Endothelial cell of umbilical vein (primary cell): ENCODE results near the gene WASF3. TPM values are rescaled to one million over a fixed set of nuclear protein-coding genes. Genes with fewer than 3 reads are reported as not detected.

Experiments used
- BruUV-seq: library from RNA; stranded (reverse); fragments of 400-500 nt; replicated peaks from 2 replicates; lab custom pipeline; 2021; lab: Mats Ljungman, UMichigan
- CTCF ChIA-PET: fragments of 300-600, 350-600 bp; sonication (Branson Sonifier 250); formaldehyde crosslinking; loops from one replicate; lab custom pipeline; 2021; ENCODE audit warnings: antibody characterized with exemption, inconsistent platforms; lab: Charles Lee
- POLR2A ChIA-PET: fragments of 300-600, 350-600 bp; sonication (Branson Sonifier 250); formaldehyde crosslinking; loops from one replicate; lab custom pipeline; 2021; ENCODE audit warnings: antibody characterized with exemption, inconsistent platforms; lab: Charles Lee
- DNase-seq: peaks from one replicate; pipeline ENCODE4 v3.0.0-alpha.2; 2011; ENCODE audit warnings: low read depth, low spot score
- FAIRE-seq: peaks from 2 replicates; lab custom pipeline; 2011; peaks lifted over from hg19 to GRCh38; lab: Jason Lieb, UNC
- H2AFZ ChIP-seq: 2 replicates; pipeline ENCODE4 v1.6.0; 2012; ENCODE audit warnings: low read depth, low read length, control low read depth, inconsistent platforms
- H3K27ac ChIP-seq: 2 replicates; pipeline ENCODE4 v1.5.1; 2011; ENCODE audit warnings: low read depth, mild to moderate bottlenecking, control low read depth, low read length, moderate library complexity; ENCODE audit not compliant: insufficient read depth
- H3K27me3 ChIP-seq, 2 experiments: 2 replicates each; pipeline versions ENCODE4 v1.6.0 to v1.6.1; 2011; ENCODE audit warnings: low read length in 2 of 2, mixed read lengths in 1 of 2; ENCODE audit not compliant: control insufficient read depth in 2 of 2, insufficient read depth in 2 of 2
- H3K36me3 ChIP-seq, 2 experiments: 2 replicates in 1 of 2; 3 replicates in 1 of 2; pipeline ENCODE4 v1.5.1; 2011; ENCODE audit warnings: low read length in 2 of 2, mild to moderate bottlenecking in 1 of 2, moderate library complexity in 1 of 2; ENCODE audit not compliant: control insufficient read depth in 2 of 2, insufficient read depth in 2 of 2; ENCODE audit errors: extremely low read depth in 1 of 2
- H3K4me1 ChIP-seq: 3 replicates; pipeline ENCODE4 v1.5.1; 2011; ENCODE audit warnings: mild to moderate bottlenecking, low read length; ENCODE audit not compliant: control insufficient read depth, insufficient read depth; ENCODE audit errors: extremely low read depth
- H3K4me2 ChIP-seq: 2 replicates; pipeline ENCODE4 v1.6.1; 2011; ENCODE audit warnings: low read length, control low read depth, mixed read lengths; ENCODE audit not compliant: insufficient read depth
- H3K4me3 ChIP-seq, 3 experiments: fragments of 200-600 bp in 1 of 3; sonication (generic), shearing (Covaris generic) in 1 of 3; replicated peaks in 1 of 3; 2 replicates each; pipeline ENCODE4 v1.5.1; 2011 to 2016; ENCODE audit warnings: control low read depth in 3 of 3, low read length in 3 of 3, mild to moderate bottlenecking in 2 of 3, inconsistent platforms in 1 of 3, low read depth in 1 of 3, moderate library complexity in 1 of 3; ENCODE audit not compliant: insufficient read depth in 1 of 3
- H3K79me2 ChIP-seq: 2 replicates; pipeline ENCODE4 v1.6.0; 2012; ENCODE audit warnings: low read length, inconsistent platforms; ENCODE audit not compliant: control insufficient read depth, insufficient read depth
- H3K9ac ChIP-seq: replicated peaks from 2 replicates; pipeline ENCODE3; 2011; ENCODE audit warnings: low read length, control low read depth; ENCODE audit not compliant: insufficient read depth; ENCODE audit errors: extremely low read depth
- H3K9me1 ChIP-seq: replicated peaks from 3 replicates; pipeline ENCODE4 v1.6.0; 2011; ENCODE audit warnings: mild to moderate bottlenecking, low read length; ENCODE audit not compliant: control insufficient read depth, insufficient read depth; ENCODE audit errors: extremely low read depth
- H3K9me3 ChIP-seq: replicated peaks from 2 replicates; pipeline ENCODE4 v1.5.1; 2012; ENCODE audit warnings: low read length, inconsistent platforms; ENCODE audit not compliant: control insufficient read depth, insufficient read depth
- H4K20me1 ChIP-seq: replicated peaks from 2 replicates; pipeline ENCODE3; 2011; ENCODE audit warnings: mild to moderate bottlenecking, low read length; ENCODE audit not compliant: control insufficient read depth, insufficient read depth; ENCODE audit errors: extremely low read depth
- CTCF ChIP-seq, 2 donors: IDR thresholded peaks; 1 replicate in 1 of 2; 2 replicates in 1 of 2; pipeline ENCODE4 v1.5.1; 2011; ENCODE audit warnings: low read length in 2 of 2, mild to moderate bottlenecking in 2 of 2, moderate library complexity in 2 of 2, control low read depth in 1 of 2, inconsistent platforms in 1 of 2, low read depth in 1 of 2; ENCODE audit not compliant: insufficient read depth in 1 of 2; ENCODE audit errors: extremely low read depth in 1 of 2
- EZH2 ChIP-seq: IDR thresholded peaks from 2 replicates; pipeline ENCODE4 v1.6.1; 2012; ENCODE audit warnings: borderline replicate concordance, low read depth, mild to moderate bottlenecking, moderate library complexity, low read length, inconsistent platforms; ENCODE audit not compliant: severe bottlenecking
- FOS ChIP-seq: IDR thresholded peaks from 2 replicates; pipeline ENCODE4 v1.6.1; 2011; ENCODE audit warnings: mild to moderate bottlenecking, low read length, moderate library complexity, borderline replicate concordance; ENCODE audit not compliant: insufficient read depth
- GATA2 ChIP-seq: IDR thresholded peaks from 2 replicates; pipeline ENCODE4 v1.7.0; 2011; ENCODE audit warnings: low read depth, mild to moderate bottlenecking, moderate library complexity, mixed read lengths, low read length; ENCODE audit not compliant: insufficient read length, insufficient read depth
- JUN ChIP-seq: IDR thresholded peaks from 2 replicates; pipeline ENCODE4 v1.6.1; 2011; ENCODE audit warnings: borderline replicate concordance, low read depth; ENCODE audit not compliant: insufficient read length, insufficient read depth
- MAX ChIP-seq: IDR thresholded peaks from 2 replicates; pipeline ENCODE4 v1.6.1; 2011; ENCODE audit not compliant: insufficient read depth, insufficient read length
- MYC ChIP-seq: IDR thresholded peaks from one replicate; pipeline ENCODE4 v1.6.1; 2011; ENCODE audit warnings: mild to moderate bottlenecking, low read depth, low read length
- POLR2A ChIP-seq: IDR thresholded peaks from 2 replicates; pipeline ENCODE4 v1.6.1; 2012; ENCODE audit warnings: low read depth, mild to moderate bottlenecking, control low read depth, low read length
- POLR2AphosphoS5 ChIP-seq: IDR thresholded peaks from 2 replicates; pipeline ENCODE4 v1.6.1; 2012; ENCODE audit warnings: low read depth, mild to moderate bottlenecking, control low read depth, low read length, moderate library complexity; ENCODE audit not compliant: insufficient read depth
- dilution Hi-C: fragments of 300-500 bp; cut with MboI; formaldehyde crosslinking; loops from one replicate; pipeline ENCODE4 v1.15.0; 2019; ENCODE audit warnings: low sequenced_read_pairs; ENCODE audit not compliant: extremely low pct_ligation_motif_present
- intact Hi-C: fragments of 100-400 bp; cut with micrococcal nuclease; formaldehyde crosslinking; loops from one replicate; pipeline ENCODE4 v1.10.0; 2022
- polyA plus RNA-seq, 4 experiments: library from polyadenylated mRNA; depleted of rRNA in 3 of 4; stranded (reverse) in 3 of 4; unstranded in 1 of 4; fragments of >200 nt; gene quantifications; 2 replicates each; pipeline versions ENCODE4 v1.2.1 to v1.2.3, GENCODE V29; 2011 to 2012; ENCODE audit warnings: missing spikeins in 1 of 4
- total RNA-seq: library from RNA; stranded (reverse); gene quantifications from 2 replicates; pipeline ENCODE4 v1.2.3, GENCODE V29; 2021

The WASF3 gene
- total and polyA plus RNA-seq, 2 donors (not counting 3 experiments of a cell fraction or from before 2014, with no cell fraction given): 18.5 to 32.4 TPM

DNA sequence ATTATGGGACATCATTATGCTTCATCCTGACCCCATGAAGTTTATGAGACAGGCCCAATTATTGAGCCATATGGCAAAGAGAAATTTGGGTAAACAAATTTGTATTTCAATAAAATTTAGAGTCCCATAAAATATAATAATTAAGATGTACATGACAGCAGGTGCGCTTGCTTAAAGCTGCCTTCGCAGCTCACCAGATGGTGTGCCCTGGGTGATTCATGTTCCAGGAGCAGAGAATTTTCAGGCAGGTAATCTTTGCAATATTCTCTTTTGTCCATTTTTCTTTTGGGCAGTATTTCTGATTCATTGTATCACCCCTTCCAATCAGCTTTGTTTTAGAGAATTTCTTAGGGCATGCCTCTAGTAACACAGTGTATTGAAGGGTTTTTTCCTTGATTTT is 39.5 kb upstream of the WASF3 start:
- dilution Hi-C loops: no loop called here
- TF ChIP-seq FOS (no peak), GATA2 (no peak), MYC (no peak), EZH2 (no peak)

DNA sequence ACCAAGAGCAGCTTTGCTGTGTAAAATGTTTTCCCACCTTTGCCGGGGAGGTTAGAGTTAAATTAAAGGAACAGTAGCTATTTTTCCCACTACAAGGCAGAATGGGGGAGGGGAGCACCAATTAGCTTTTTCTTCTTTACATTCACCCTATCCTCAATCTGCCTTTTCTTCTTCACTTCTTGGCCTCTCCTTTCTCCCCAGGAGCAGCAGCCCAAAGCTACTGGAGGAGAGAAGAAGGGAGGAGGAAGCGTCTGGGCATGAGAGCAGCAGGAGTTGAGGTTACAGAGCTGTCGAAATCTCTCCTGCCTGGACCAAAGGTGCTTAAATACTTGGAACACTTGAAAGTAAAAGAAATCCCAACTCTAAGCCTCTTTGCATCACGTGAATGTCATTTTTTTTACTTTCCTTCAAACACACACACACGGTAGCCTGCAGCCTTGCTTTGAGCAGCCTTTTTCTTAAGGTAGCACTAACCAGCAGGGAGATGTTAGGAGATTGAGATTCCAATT is 39.0 kb upstream of the WASF3 start:
- no peak overlapping the region for H3K9ac ChIP-seq
- TF ChIP-seq MYC: no peak
- TF ChIP-seq FOS: no peak
- TF ChIP-seq EZH2: no peak
- no peak for TF ChIP-seq MAX
- TF ChIP-seq CTCF (IDR thresholded peaks at IDR 0.05; ENCODE audit: extremely low read depth in 1 of 2, insufficient read depth in 1 of 2, low read depth in 1 of 2, low read length in 2 of 2): no peak
- TF ChIP-seq POLR2AphosphoS5: no peak
- no peak for TF ChIP-seq POLR2A
- no peak for TF ChIP-seq GATA2
- TF ChIP-seq JUN: no peak
- peaks cover 7 to 11% of the 10 kb centered on the region in 2 experiments for H3K27me3 ChIP-seq
- H3K9me3 ChIP-seq: no peaks in the 10 kb centered on the region
- H3K4me2 ChIP-seq: no peak overlapping the region
- intact Hi-C loops (no loop called here), dilution Hi-C loops (no loop called here)
- H3K27ac ChIP-seq: no peak overlapping the region
- ChIA-PET CTCF (interaction anchor here (0.8 to 3.3 kb wide), 2 partner anchors 10 to 180 kb away, joined by 3 to 10 read pairs; no protein-coding TSS in a partner anchor), POLR2A (no interaction called here)
- no peaks in the 10 kb centered on the region for H3K4me1 ChIP-seq
- H2AFZ ChIP-seq: no peak overlapping the region
- no TSS peak for BruUV-seq
- FAIRE-seq (no peak), DNase-seq (no peak)
- H3K36me3 ChIP-seq: no peaks in the 10 kb centered on the region
- H3K9me1 ChIP-seq: no peaks in the 10 kb centered on the region
- H4K20me1 ChIP-seq: no peaks in the 10 kb centered on the region
- no peak overlapping the region for H3K4me3 ChIP-seq
- no peaks in the 10 kb centered on the region for H3K79me2 ChIP-seq

More for the DNA sequence above, 39.5 kb upstream of the WASF3 start:
- no peaks in the 10 kb centered on the region for H3K9me1 ChIP-seq
- ChIA-PET CTCF (interaction anchor here (3.3 kb wide), 1 partner anchor 181 kb away, joined by 10 read pairs; no protein-coding TSS in a partner anchor), POLR2A (no interaction called here)
- no peak for DNase-seq
- no peak overlapping the region for H2AFZ ChIP-seq
- H3K9ac ChIP-seq: no peak overlapping the region
- FAIRE-seq: no peak
- intact Hi-C loops: no loop called here
- no peaks in the 10 kb centered on the region for H3K9me3 ChIP-seq
- no peak overlapping the region for H3K4me2 ChIP-seq
- no peaks in the 10 kb centered on the region for H3K36me3 ChIP-seq
- H3K79me2 ChIP-seq: no peaks in the 10 kb centered on the region
- H3K27me3 ChIP-seq: peaks cover 7 to 11% of the 10 kb centered on the region in 2 experiments
- H4K20me1 ChIP-seq: no peaks in the 10 kb centered on the region
- no peaks in the 10 kb centered on the region for H3K4me1 ChIP-seq
- no peak overlapping the region for H3K4me3 ChIP-seq
- no TSS peak for BruUV-seq
- H3K27ac ChIP-seq: no peak overlapping the region
